ENCODE data around the gene TXNL1. TPM values are rescaled to one million over a fixed set of nuclear protein-coding genes. Genes with fewer than 3 reads are reported as not detected.

Gene TXNL1
- total and polyA plus RNA-seq, 2 of the 13 experiments (the other 11 are each of a cell fraction or from before 2014, with no cell fraction given): 41.9 to 73.1 TPM

DNA sequence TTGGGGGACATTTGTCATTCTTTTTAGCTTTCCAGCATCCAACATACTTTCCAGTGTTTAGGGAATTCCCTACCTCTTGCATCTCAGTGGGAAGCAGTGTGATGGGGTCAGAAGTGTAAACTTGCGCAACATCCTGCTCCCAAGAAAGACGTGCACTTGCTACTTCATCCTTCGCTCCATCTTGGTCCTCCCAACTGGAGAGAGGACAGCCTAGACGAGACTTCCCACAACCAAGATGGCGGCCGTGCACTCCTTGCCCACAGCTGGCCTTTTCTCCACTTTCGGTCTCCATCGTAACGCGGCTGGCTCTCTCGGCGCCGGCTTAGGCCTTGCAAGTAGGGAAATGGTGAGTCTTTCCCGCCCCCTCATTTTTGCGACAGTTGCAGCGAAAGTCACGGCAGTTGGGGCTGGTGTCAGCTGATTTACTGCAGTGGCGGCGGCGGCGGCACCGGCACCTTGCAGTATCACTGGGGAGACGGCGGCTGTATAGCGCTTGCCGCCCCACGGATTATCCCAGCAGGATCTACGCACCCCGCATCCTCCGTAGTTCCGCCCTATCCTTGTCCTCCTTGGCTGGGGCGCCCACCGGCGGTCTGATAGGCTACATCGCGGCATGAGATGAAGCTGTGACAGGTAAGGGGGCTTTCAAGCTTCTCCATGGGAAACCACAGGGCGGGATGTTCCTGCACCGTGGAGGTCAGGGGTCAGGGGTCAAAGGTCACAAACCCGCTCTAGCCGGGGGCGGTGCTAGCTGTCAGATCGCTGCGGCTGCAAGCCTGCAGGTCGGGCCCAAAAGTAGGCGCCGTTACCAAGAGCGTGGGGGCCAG lies 12.8 kb upstream of the TXNL1 start, which contains the start of gene WDR7 (continued):
- TF ChIP-seq, protein P1, sequence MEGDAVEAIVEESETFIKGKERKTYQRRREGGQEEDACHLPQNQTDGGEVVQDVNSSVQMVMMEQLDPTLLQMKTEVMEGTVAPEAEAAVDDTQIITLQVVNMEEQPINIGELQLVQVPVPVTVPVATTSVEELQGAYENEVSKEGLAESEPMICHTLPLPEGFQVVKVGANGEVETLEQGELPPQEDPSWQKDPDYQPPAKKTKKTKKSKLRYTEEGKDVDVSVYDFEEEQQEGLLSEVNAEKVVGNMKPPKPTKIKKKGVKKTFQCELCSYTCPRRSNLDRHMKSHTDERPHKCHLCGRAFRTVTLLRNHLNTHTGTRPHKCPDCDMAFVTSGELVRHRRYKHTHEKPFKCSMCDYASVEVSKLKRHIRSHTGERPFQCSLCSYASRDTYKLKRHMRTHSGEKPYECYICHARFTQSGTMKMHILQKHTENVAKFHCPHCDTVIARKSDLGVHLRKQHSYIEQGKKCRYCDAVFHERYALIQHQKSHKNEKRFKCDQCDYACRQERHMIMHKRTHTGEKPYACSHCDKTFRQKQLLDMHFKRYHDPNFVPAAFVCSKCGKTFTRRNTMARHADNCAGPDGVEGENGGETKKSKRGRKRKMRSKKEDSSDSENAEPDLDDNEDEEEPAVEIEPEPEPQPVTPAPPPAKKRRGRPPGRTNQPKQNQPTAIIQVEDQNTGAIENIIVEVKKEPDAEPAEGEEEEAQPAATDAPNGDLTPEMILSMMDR (CRISPR knock-in tag; IDR thresholded peaks at IDR 0.05): peak; percentile 53
- TF ChIP-seq, protein P2, sequence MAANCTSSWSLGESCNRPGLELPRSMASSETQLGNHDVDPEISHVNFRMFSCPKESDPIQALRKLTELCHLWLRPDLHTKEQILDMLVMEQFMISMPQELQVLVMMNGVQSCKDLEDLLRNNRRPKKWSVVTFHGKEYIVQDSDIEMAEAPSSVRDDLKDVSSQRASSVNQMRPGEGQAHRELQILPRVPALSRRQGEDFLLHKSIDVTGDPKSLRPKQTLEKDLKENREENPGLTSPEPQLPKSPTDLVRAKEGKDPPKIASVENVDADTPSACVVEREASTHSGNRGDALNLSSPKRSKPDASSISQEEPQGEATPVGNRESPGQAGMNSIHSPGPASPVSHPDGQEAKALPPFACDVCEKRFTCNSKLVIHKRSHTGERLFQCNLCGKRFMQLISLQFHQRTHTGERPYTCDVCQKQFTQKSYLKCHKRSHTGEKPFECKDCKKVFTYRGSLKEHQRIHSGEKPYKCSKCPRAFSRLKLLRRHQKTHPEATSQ (CRISPR knock-in tag; IDR thresholded peaks at IDR 0.05; ENCODE audit: borderline replicate concordance): no peak; the same call in 1 of the 2 replicates
- TF ChIP-seq ZNF605 (CRISPR knock-in tag; IDR thresholded peaks at IDR 0.05) (no peak), SMAD1 (CRISPR knock-in tag; IDR thresholded peaks at IDR 0.05; ENCODE audit: borderline replicate concordance, low read depth) (no peak), ELF4 (CRISPR knock-in tag; IDR thresholded peaks at IDR 0.05; ENCODE audit: borderline replicate concordance) (no peak), ZFX (CRISPR knock-in tag; IDR thresholded peaks at IDR 0.05; ENCODE audit: low read depth) (peak; percentile 74), HIVEP1 (CRISPR knock-in tag; IDR thresholded peaks at IDR 0.05) (peak; percentile 41; the same call in 1 of the 2 replicates), ZNF367 (CRISPR knock-in tag; IDR thresholded peaks at IDR 0.05; ENCODE audit: borderline replicate concordance) (no peak), HNRNPL (IDR thresholded peaks at IDR 0.05; ENCODE audit: low read depth, low read length) (no peak), ZBTB42 (CRISPR knock-in tag; IDR thresholded peaks at IDR 0.05) (no peak), RFX3 (CRISPR knock-in tag; IDR thresholded peaks at IDR 0.05) (peak; percentile 67), ZNF841 (CRISPR knock-in tag; IDR thresholded peaks at IDR 0.05; ENCODE audit: borderline replicate concordance) (no peak), NCOR1 (IDR thresholded peaks at IDR 0.05; ENCODE audit: borderline replicate concordance, low read length) (peak; percentile 28; the same call in 1 of the 2 replicates), ZNF10 (CRISPR knock-in tag; IDR thresholded peaks at IDR 0.05; ENCODE audit: borderline replicate concordance, low read depth) (no peak), MEIS1 (CRISPR knock-in tag; IDR thresholded peaks at IDR 0.05; ENCODE audit: borderline replicate concordance) (no peak), ZNF782 (CRISPR knock-in tag; IDR thresholded peaks at IDR 0.05; ENCODE audit: borderline replicate concordance) (peak; percentile 66; the same call in 1 of the 2 replicates), ZNF501 (CRISPR knock-in tag; IDR thresholded peaks at IDR 0.05) (peak; percentile 80; the same call in 1 of the 2 replicates), ZNF598 (CRISPR knock-in tag; IDR thresholded peaks at IDR 0.05; ENCODE audit: borderline replicate concordance) (peak; percentile 99)
- TF ChIP-seq, protein P3, sequence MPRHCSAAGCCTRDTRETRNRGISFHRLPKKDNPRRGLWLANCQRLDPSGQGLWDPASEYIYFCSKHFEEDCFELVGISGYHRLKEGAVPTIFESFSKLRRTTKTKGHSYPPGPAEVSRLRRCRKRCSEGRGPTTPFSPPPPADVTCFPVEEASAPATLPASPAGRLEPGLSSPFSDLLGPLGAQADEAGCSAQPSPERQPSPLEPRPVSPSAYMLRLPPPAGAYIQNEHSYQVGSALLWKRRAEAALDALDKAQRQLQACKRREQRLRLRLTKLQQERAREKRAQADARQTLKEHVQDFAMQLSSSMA (CRISPR knock-in tag; IDR thresholded peaks at IDR 0.05): no peak
- TF ChIP-seq, protein P4, sequence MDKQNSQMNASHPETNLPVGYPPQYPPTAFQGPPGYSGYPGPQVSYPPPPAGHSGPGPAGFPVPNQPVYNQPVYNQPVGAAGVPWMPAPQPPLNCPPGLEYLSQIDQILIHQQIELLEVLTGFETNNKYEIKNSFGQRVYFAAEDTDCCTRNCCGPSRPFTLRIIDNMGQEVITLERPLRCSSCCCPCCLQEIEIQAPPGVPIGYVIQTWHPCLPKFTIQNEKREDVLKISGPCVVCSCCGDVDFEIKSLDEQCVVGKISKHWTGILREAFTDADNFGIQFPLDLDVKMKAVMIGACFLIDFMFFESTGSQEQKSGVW (CRISPR knock-in tag; IDR thresholded peaks at IDR 0.05; ENCODE audit: borderline replicate concordance): no peak

Measured in HepG2 (cell line).